HCT116 (cell line): ENCODE data around the gene MGRN1.

Experiments
- EZH2 ChIP-seq: fragments of 200-600 bp; sonication (generic); IDR thresholded peaks from 2 replicates; pipeline ENCODE4 v1.6.1; 2017; ENCODE audit warnings: antibody characterized with exemption, mixed run types
- EZH2phosphoT487 ChIP-seq: fragments of 200-600 bp; IDR thresholded peaks from 2 replicates; pipeline ENCODE4 v1.6.1; 2018; ENCODE audit warnings: antibody characterized with exemption, borderline replicate concordance
- POLR2A ChIP-seq: IDR thresholded peaks from 2 replicates; pipeline ENCODE4 v1.7.0; 2011; ENCODE audit warnings: borderline replicate concordance; ENCODE audit not compliant: insufficient read depth, insufficient read length; ENCODE audit errors: extremely low read depth
- POLR2AphosphoS5 ChIP-seq: IDR thresholded peaks from 2 replicates; pipeline ENCODE4 v1.6.1; 2011; ENCODE audit warnings: mild to moderate bottlenecking, low read depth, low read length, moderate library complexity
- RAD21 ChIP-seq: IDR thresholded peaks from 2 replicates; pipeline ENCODE4 v1.6.1; 2012; ENCODE audit warnings: low read depth, mild to moderate bottlenecking
- SIN3A ChIP-seq: IDR thresholded peaks from 2 replicates; pipeline ENCODE4 v1.6.1; 2012; ENCODE audit warnings: low read depth
- SP1 ChIP-seq: IDR thresholded peaks from 2 replicates; pipeline ENCODE4 v1.6.1; 2012; ENCODE audit warnings: low read depth
- SRF ChIP-seq: IDR thresholded peaks from 2 replicates; pipeline ENCODE4 v1.6.1; 2012; ENCODE audit warnings: low read depth
- TCF7L2 ChIP-seq: IDR thresholded peaks from 2 replicates; pipeline ENCODE4 v1.7.0; 2011; ENCODE audit warnings: borderline replicate concordance, inconsistent platforms; ENCODE audit not compliant: insufficient read depth, insufficient read length; ENCODE audit errors: extremely low read depth
- YY1 ChIP-seq: IDR thresholded peaks from 2 replicates; pipeline ENCODE4 v1.6.1; 2011; ENCODE audit warnings: low read length, low read depth, moderate library complexity, mild to moderate bottlenecking; ENCODE audit not compliant: insufficient replicate concordance; ENCODE audit errors: extremely low read depth
- ZFX ChIP-seq: fragments of 450-650 bp; IDR thresholded peaks from 2 replicates; pipeline ENCODE4 v1.6.1; 2017
- TF ChIP-seq, protein P1 (sequence below), 3 experiments: fragments of 200-600 bp in 1 of 3; sonication (generic) in 1 of 3; IDR thresholded peaks in 2 of 3; conservative IDR thresholded peaks in 1 of 3; 2 replicates each; pipeline ENCODE4 v1.5.1; 2012 to 2017; ENCODE audit warnings: low read depth in 2 of 3, low read length in 2 of 3, antibody characterized with exemption in 1 of 3, borderline replicate concordance in 1 of 3, control low read depth in 1 of 3, mild to moderate bottlenecking in 1 of 3, mixed read lengths in 1 of 3, mixed run types in 1 of 3, moderate library complexity in 1 of 3; ENCODE audit not compliant: insufficient read depth in 1 of 3
- TF ChIP-seq, protein P2 (sequence below): IDR thresholded peaks from 2 replicates; pipeline ENCODE4 v1.6.1; 2012
- TF ChIP-seq, protein P3 (sequence below): IDR thresholded peaks from 2 replicates; pipeline ENCODE4 v1.6.1; 2012; ENCODE audit warnings: low read depth

DNA sequence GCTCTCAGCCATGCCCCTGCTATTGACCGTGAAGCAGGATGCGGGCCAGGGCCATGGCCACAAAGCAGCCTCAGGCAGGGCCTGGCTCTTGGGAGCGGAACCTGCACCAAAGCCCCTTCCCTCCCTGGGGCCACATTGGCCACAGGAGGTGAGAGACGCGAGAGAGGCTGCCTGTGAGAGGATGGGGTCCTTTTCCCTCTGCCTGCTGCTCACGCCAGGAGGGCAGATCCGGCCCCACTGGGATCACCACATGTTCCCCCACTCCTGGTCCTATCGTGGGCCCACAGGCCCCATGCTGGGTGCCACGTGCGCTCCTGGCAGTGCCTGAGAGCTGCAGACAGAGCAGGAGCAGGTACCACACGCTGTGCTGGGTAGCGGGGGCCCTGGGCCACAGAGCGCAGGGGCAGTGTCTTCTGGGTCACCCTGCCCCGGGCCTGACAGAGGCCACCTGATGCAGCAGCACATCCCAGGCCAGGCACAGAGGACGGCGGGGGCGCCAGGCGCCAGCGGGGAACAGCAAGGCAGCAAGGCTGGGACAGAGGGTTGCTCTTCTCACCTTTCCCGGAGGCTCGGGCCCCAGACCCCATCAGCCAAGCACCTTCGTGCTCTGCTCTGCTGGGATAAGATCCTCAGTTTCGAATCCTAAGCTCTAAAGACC, 59.6 kb downstream of the MGRN1 start:
- no peak for TF ChIP-seq EZH2
- TF ChIP-seq, protein P1, sequence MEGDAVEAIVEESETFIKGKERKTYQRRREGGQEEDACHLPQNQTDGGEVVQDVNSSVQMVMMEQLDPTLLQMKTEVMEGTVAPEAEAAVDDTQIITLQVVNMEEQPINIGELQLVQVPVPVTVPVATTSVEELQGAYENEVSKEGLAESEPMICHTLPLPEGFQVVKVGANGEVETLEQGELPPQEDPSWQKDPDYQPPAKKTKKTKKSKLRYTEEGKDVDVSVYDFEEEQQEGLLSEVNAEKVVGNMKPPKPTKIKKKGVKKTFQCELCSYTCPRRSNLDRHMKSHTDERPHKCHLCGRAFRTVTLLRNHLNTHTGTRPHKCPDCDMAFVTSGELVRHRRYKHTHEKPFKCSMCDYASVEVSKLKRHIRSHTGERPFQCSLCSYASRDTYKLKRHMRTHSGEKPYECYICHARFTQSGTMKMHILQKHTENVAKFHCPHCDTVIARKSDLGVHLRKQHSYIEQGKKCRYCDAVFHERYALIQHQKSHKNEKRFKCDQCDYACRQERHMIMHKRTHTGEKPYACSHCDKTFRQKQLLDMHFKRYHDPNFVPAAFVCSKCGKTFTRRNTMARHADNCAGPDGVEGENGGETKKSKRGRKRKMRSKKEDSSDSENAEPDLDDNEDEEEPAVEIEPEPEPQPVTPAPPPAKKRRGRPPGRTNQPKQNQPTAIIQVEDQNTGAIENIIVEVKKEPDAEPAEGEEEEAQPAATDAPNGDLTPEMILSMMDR (IDR thresholded peaks at IDR 0.05 in 2 of 3, conservative IDR thresholded peaks at IDR 0.05 in 1 of 3; ENCODE audit: borderline replicate concordance in 1 of 3, insufficient read depth in 1 of 3, low read depth in 2 of 3, low read length in 2 of 3) = no peak
- TF ChIP-seq, protein P2, sequence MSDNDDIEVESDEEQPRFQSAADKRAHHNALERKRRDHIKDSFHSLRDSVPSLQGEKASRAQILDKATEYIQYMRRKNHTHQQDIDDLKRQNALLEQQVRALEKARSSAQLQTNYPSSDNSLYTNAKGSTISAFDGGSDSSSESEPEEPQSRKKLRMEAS = no peak
- TF ChIP-seq ZFX = no peak
- TF ChIP-seq, protein P3, sequence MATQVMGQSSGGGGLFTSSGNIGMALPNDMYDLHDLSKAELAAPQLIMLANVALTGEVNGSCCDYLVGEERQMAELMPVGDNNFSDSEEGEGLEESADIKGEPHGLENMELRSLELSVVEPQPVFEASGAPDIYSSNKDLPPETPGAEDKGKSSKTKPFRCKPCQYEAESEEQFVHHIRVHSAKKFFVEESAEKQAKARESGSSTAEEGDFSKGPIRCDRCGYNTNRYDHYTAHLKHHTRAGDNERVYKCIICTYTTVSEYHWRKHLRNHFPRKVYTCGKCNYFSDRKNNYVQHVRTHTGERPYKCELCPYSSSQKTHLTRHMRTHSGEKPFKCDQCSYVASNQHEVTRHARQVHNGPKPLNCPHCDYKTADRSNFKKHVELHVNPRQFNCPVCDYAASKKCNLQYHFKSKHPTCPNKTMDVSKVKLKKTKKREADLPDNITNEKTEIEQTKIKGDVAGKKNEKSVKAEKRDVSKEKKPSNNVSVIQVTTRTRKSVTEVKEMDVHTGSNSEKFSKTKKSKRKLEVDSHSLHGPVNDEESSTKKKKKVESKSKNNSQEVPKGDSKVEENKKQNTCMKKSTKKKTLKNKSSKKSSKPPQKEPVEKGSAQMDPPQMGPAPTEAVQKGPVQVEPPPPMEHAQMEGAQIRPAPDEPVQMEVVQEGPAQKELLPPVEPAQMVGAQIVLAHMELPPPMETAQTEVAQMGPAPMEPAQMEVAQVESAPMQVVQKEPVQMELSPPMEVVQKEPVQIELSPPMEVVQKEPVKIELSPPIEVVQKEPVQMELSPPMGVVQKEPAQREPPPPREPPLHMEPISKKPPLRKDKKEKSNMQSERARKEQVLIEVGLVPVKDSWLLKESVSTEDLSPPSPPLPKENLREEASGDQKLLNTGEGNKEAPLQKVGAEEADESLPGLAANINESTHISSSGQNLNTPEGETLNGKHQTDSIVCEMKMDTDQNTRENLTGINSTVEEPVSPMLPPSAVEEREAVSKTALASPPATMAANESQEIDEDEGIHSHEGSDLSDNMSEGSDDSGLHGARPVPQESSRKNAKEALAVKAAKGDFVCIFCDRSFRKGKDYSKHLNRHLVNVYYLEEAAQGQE = no peak
- TF ChIP-seq POLR2AphosphoS5 = no peak
- TF ChIP-seq POLR2A = no peak
- no peak for TF ChIP-seq SRF
- TF ChIP-seq SP1 = no peak
- TF ChIP-seq YY1 = no peak
- no peak for TF ChIP-seq SIN3A
- TF ChIP-seq EZH2phosphoT487 = no peak
- TF ChIP-seq RAD21 = no peak
- no peak for TF ChIP-seq TCF7L2
